Dedifferentiated amniotic fluid mesenchymal stem cell (primary cell): ENCODE data around the gene ACHE.

Experiments used
- DNase-seq: peaks from one replicate; pipeline ENCODE4 v3.0.0-alpha.2; 2016; ENCODE audit errors: extremely low spot score

ACHE gene

GRCh38 chr7:100896732-100897608, 1.3 kb upstream of the ACHE start:
- no peak for DNase-seq

DNA sequence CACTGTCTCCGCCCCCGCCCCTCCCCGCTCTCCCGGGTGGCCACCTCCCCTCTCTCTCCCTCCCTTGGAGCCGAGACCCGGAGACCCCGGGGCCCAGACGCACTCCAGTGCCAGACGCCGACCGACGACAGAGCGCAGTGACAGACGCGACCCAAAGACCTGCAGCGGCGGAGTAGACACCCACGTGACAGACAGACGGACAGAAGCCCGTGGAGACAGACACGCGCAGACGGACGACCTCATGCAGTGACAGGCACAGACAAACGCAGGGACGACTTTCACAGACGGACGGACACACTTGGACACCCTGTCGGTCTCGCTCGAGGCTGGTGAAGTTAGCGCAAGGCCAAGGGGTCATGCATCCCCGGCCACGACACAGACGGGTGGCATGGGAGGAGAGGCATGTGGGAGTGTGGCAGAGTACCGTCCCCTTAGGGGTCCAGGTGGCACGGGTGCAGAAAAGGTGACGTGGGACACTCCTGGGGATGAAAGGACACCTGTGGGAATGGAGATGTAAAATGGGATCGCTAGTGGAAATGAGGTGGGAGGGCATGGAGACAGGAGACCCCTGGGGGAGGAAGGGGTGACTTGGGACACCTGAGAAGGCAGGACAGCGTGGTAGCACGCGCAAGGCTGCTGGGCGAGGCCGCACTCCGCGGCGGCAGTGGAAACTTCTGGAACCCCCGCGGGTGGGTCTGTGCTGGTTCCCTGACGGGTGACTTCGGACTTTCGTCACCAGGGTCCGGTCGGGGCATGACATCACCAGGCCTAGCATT, 456 bp upstream of the ACHE start:
- DNase-seq: no peak

DNA sequence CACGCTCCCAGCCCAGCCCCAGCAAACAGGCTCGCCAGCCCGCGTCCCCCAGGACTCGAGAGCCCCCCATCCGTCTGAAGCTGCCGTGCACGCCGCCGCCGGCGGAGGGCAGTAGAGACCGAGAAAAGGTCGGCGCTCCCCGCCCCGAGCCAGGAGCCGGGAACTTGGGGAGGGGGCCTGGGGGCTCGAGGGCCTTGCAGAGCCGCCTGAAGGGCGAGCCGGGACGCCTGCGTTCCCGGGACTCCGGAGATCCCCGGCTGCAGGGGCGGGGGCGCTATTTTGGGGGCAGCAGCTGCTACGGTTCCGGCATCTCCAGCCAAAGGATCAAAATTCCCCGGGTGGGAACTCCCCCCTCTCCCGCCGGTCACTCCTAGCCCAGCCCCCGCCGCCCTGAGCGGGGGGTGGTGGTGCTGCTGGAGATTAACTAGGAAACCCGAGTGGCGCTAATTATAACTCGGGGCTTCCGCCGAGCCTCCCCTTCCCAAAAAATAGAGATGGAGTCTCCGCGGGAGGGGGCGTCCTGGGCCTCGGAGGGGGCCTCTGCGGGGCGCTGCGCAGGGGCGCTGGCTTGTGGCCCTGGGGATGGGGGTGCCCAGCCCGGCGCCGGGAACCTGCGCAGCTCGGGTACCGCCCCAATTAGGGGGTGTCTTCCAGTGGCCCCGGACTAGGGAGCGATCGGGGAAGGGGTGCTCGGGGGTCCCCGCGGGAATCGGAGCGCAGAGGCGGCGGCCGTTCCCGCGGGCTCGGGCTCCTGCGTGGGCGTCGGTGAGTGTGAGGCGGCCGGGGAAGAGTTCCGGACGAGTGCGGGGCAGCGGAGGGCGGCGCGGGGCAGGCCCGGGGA, 608 bp downstream of the ACHE start:
- DNase-seq: no peak

DNA sequence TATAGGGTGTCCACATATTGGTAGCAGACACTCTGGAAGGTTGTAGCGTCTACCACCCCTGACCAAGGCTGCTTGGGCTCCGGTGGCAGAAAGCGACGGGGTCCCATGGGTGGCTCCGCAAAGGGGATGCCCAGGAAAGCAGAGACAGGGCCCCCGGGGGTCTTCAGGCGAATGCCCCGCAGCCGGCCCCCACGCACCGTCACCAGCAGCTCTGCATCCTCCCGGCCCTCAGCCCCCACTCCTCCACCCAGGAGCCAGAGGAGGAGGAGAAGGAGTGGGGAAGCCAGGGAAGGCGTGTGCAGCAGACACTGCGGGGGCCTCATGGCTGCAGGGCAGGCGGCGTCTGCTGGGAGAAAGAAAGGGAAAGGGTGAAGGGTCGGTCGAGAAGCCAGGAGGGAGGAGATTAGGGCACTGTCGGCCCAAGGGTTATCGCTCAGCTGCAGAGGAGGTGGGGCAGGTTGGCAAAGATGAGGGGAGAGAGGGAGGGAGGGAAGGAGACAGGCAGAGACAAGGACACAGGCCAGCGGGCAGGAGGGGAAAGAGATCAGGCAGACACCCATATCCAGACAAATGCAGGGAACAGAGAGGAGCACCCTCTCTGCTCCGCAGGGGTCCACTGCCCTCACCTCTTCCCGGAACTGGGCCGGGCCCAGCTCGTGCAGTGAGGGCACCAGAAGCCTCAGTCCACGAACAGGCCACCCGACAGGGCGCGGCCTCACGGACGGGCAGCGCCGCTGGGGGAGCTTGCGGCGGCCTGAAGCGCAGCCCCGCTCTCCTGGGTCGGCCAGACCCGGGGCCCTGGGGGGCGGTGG, 1.6 kb downstream of the ACHE start:
- DNase-seq: no peak

DNA sequence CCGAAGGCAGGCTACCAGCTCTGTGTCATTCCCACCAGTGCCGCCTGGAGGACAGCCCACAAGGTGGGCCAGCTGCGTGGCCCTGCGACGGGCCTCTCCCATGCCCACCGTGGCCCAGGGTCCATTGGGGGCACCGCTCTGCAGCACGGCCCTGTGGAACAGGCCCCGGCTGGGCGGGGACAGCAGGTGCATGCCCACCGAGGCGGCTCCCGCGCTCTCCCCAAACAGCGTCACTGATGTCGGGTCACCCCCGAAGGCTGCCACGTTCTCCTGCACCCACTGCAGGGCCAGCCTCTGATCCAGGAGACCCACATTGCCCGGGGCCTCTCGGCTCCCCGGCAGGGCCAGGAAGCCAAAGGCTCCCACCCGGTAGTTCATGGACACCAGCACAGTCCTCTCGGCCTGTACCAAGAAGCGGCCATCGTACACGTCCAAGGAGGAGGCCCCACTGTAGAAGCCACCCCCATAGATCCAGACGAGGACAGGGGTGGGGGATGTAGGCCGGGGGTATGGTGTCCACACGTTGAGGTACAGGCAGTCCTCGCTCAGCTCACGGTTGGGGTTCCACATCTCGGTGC, 2.3 kb downstream of the ACHE start:
- no peak for DNase-seq

DNA sequence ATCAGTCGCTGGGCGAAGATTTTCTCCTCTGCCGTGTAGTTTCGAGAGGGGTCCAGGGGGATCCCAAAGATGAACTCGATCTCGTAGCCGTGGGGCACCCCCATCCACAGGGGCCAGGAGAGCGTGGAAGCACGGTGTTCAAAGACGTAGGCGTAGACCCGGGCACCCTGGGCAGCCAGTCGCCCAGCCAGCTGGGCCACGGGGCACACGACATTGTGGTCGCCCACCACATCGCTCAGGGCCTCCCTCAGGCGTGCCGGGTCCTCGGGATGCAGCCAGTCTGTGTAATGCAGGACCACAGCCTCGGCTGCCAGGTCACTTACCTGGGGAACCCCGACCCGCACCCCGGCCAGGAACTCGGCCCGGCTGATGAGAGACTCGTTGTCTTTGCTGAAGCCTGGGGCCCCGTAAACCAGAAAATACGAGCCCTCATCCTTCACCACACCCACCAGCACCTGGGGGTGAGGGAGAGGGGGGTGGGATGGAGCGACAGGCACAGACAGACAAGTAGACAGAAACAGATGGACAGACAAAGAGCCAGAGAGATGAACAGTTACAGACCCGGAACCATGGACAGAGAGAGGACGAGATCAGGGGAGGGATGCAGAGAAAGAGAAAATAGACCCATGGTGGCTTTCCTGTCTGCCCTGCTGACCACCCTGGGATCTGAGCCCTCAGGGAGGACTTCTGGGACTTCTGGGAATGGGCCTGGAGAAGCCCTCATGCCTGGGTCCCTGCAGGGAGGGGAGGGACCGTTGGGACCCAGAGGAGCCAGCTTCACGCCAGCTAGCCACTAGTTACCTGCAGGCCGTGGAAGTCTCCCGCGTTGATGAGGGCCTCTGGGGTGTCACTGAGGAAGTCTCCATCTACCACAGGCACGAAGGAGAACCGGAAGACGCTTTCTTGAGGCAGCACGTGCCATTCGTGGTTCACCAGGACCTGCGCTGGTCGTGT, 3.0 kb downstream of the ACHE start:
- no peak for DNase-seq

- DNase-seq: no peak
These were observed 4.0 kb downstream of the ACHE start for GRCh38 chr7:100891568-100892247.

GRCh38 chr7:100890653-100891567, 4.8 kb downstream of the ACHE start:
- DNase-seq: no peak

GRCh38 chr7:100888988-100889750, 6.5 kb downstream of the ACHE start, which contains the start of gene UFSP1:
TSS of gene UFSP1 (minus strand) at chr7:100889715. CDS start at chr7:100889271, 444 bp downstream.
- DNase-seq: no peak

DNA sequence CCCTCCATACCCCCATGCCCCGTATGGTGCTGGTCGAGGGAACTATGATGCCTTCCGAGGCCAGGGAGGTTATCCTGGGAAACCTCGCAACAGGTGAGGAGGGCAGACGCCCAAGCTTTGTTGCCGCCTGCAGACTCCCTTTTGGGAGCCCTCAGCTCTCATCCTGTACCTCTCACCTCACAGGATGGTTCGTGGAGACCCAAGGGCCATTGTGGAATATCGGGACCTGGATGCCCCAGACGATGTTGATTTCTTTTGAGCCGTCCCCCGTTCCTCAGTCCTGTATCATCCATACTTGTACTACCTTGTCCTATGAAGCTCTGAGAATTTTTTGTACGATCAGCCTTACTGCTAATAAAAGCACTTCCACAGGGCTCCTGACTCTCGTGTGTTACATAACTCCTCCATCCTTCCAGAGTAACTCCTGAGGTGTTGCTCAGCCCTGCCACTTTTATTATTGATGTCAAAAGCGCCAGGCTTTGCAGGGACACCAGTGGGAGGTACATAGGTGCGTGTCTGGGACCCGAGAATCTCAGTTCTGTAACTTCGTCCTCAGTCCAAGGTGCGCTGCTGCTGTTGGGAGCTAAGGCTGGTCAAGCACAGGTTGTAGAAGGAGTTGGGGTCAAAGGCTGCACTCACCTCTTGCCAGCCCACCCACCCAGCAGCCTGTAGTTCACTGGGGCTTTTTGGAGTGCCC, 7.2 kb downstream of the ACHE start:
- no peak for DNase-seq

GRCh38 chr7:100887516-100888290, 8.0 kb downstream of the ACHE start:
- no peak for DNase-seq

DNA sequence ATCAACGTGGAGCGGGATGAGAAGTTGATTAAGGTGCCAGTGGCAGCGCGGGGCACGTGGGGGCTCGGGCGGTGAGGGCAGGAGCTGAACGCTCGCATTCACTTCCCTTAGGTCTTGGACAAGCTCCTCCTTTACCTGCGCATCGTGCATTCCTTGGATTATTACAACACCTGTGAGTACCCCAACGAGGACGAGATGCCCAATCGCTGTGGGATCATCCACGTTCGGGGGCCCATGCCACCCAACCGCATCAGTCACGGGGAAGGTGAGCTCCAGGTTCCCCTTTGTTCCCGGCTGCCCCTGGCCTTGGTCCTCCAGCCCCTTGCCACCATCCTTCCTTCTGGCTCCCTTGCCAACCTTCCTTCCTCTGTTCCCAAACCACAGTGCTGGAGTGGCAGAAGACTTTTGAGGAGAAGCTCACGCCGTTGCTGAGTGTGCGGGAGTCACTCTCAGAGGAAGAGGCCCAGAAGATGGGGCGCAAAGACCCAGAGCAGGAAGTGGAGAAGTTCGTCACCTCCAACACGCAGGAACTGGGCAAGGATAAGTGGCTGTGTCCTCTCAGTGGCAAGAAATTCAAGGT, 8.7 kb downstream of the ACHE start:
- DNase-seq: no peak

GRCh38 chr7:100886142-100886935, 9.3 kb downstream of the ACHE start:
- no peak for DNase-seq

GRCh38 chr7:100885440-100886141, 10.1 kb downstream of the ACHE start:
- no peak for DNase-seq
